K562 (cell line): ENCODE measurements around the gene TYMP. TPM values are rescaled to one million over a fixed set of nuclear protein-coding genes. Genes with fewer than 3 reads are reported as not detected.

Experiments used
- GTF2A2 ChIP-seq: IDR thresholded peaks from 2 replicates; pipeline ENCODE4 v1.6.1; 2016; ENCODE audit warnings: mild to moderate bottlenecking, missing genetic modification characterization, missing compliant biosample characterization
- HNRNPK ChIP-seq: fragments of 200-400 bp; formaldehyde crosslinking; IDR thresholded peaks from one replicate; pipeline ENCODE4 v1.6.1; 2018; ENCODE audit warnings: mild to moderate bottlenecking, low read depth, low read length; ENCODE audit not compliant: poor library complexity, severe bottlenecking
- TAL1 ChIP-seq: fragments of 450-650 bp; IDR thresholded peaks from 2 replicates; pipeline ENCODE4 v1.6.1; 2016; ENCODE audit warnings: mild to moderate bottlenecking
- THRB ChIP-seq: fragments of 450-650 bp; formaldehyde crosslinking; conservative IDR thresholded peaks from 2 replicates; pipeline ENCODE4 v1.4.0; 2022; ENCODE audit warnings: mild to moderate bottlenecking, missing genetic modification characterization
- polyA plus RNA-seq, 8 experiments: library from polyadenylated mRNA; depleted of rRNA in 4 of 8; stranded (reverse) in 5 of 8; unstranded in 3 of 8; fragments of >200 nt; fragmentation: Nextera tagmentation in 2 of 8; fragmentation: Illumina TruSeq in 1 of 8; extraction: Ambion mirVana in 2 of 8; extraction: Trizol in 1 of 8; gene quantifications; 2 replicates each; pipeline versions ENCODE4 v1.2.1 to v1.2.3, GENCODE V29; 2011 to 2014; ENCODE audit warnings: inconsistent platforms in 1 of 8, missing spikeins in 1 of 8
- total RNA-seq, 7 experiments: library from RNA; depleted of rRNA in 6 of 7; stranded (reverse); fragments of >200 nt in 6 of 7; fragmentation: Illumina TruSeq in 2 of 7; extraction: Trizol in 2 of 7; gene quantifications; 2 replicates each; pipeline versions ENCODE4 v1.2.1 to v1.2.3, GENCODE V29; 2011 to 2021; ENCODE audit warnings: low replicate concordance in 1 of 7

Gene TYMP
- total and polyA plus RNA-seq, 9 of the 15 experiments (the other 6 are each of a cell fraction or from before 2014, with no cell fraction given): 0.03 to 4.0 (median 2.4) TPM; not detected in 4

- TF ChIP-seq GTF2A2 (no peak), TAL1 (no peak), THRB (CRISPR knock-in tag) (no peak), HNRNPK (no peak)
Observed at GRCh38 chr22:50476868-50477267, 52.9 kb downstream of the TYMP start (continued).

Other genes with a start within 250 kb of the TYMP start
Only the 7 nearest of the 17 such genes appear.
- not detected in 2 replicates for gene MIOX, start 43.2 kb downstream of the TYMP start, total RNA-seq (2014; rRNA removed)
- gene MIOX, start 43.2 kb downstream of the TYMP start, total RNA-seq (2014; rRNA removed; fragmentation: Illumina TruSeq; extraction: Trizol): not detected in 2 replicates
- not detected in 2 replicates for gene MIOX, start 43.2 kb downstream of the TYMP start, total RNA-seq (2015; rRNA removed; fragmentation: Illumina TruSeq; extraction: Trizol)
- not detected in 2 replicates for gene MIOX, start 43.2 kb downstream of the TYMP start, total RNA-seq (2021)
- gene MIOX, start 43.2 kb downstream of the TYMP start, polyA plus RNA-seq (2011; rRNA removed): 0.08 TPM in 2 replicates
- not detected in 2 replicates for gene MIOX, start 43.2 kb downstream of the TYMP start, polyA plus RNA-seq (2014; fragmentation: Illumina TruSeq; extraction: Trizol)
- gene MIOX, start 43.2 kb downstream of the TYMP start, polyA plus RNA-seq (2014; fragmentation: Nextera tagmentation; extraction: Ambion mirVana): not detected
- gene MIOX, start 43.2 kb downstream of the TYMP start, polyA plus RNA-seq (2014; rRNA removed): not detected in 2 replicates
- 18.1 and 26.0 TPM in 2 replicates for gene LMF2, start 22.3 kb downstream of the TYMP start, total RNA-seq (2014; rRNA removed)
- 0.67 and 1.2 TPM in 2 replicates for gene LMF2, start 22.3 kb downstream of the TYMP start, total RNA-seq (2014; rRNA removed; fragmentation: Illumina TruSeq; extraction: Trizol)
- 7.5 and 7.6 TPM in 2 replicates for gene LMF2, start 22.3 kb downstream of the TYMP start, total RNA-seq (2015; rRNA removed; fragmentation: Illumina TruSeq; extraction: Trizol)
- 35.8 and 37.1 TPM in 2 replicates for gene LMF2, start 22.3 kb downstream of the TYMP start, total RNA-seq (2021)
- gene LMF2, start 22.3 kb downstream of the TYMP start, polyA plus RNA-seq (2011; rRNA removed): 8.8 and 19.2 TPM in 2 replicates
- gene LMF2, start 22.3 kb downstream of the TYMP start, polyA plus RNA-seq (2014; fragmentation: Illumina TruSeq; extraction: Trizol): 3.2 and 13.6 TPM in 2 replicates
- under 1 TPM; 0.08 to 0.39 TPM for gene LMF2, start 22.3 kb downstream of the TYMP start, polyA plus RNA-seq (2014; fragmentation: Nextera tagmentation; extraction: Ambion mirVana)
- gene LMF2, start 22.3 kb downstream of the TYMP start, polyA plus RNA-seq (2014; rRNA removed): 31.7 and 32.7 TPM in 2 replicates
- gene NCAPH2, start 21.8 kb downstream of the TYMP start, total RNA-seq (2014; rRNA removed): 72.3 and 79.2 TPM in 2 replicates
- gene NCAPH2, start 21.8 kb downstream of the TYMP start, total RNA-seq (2014; rRNA removed; fragmentation: Illumina TruSeq; extraction: Trizol): 20.2 and 24.3 TPM in 2 replicates
- 40.5 and 42.9 TPM in 2 replicates for gene NCAPH2, start 21.8 kb downstream of the TYMP start, total RNA-seq (2015; rRNA removed; fragmentation: Illumina TruSeq; extraction: Trizol)
- 83.2 and 88.6 TPM in 2 replicates for gene NCAPH2, start 21.8 kb downstream of the TYMP start, total RNA-seq (2021)
- 31.2 and 43.9 TPM in 2 replicates for gene NCAPH2, start 21.8 kb downstream of the TYMP start, polyA plus RNA-seq (2011; rRNA removed)
- gene NCAPH2, start 21.8 kb downstream of the TYMP start, polyA plus RNA-seq (2014; fragmentation: Illumina TruSeq; extraction: Trizol): 32.4 and 44.0 TPM in 2 replicates
- gene NCAPH2, start 21.8 kb downstream of the TYMP start, polyA plus RNA-seq (2014; fragmentation: Nextera tagmentation; extraction: Ambion mirVana): 10 to 100 TPM in 1 of 2 experiments, 1 to 10 TPM in 1; 3.6 to 10.0 TPM
- 63.3 and 67.1 TPM in 2 replicates for gene NCAPH2, start 21.8 kb downstream of the TYMP start, polyA plus RNA-seq (2014; rRNA removed)
- gene SCO2, start 4.4 kb downstream of the TYMP start, total RNA-seq (2014; rRNA removed): 2.2 and 2.6 TPM in 2 replicates
- not detected in 2 replicates for gene SCO2, start 4.4 kb downstream of the TYMP start, total RNA-seq (2014; rRNA removed; fragmentation: Illumina TruSeq; extraction: Trizol)
- gene SCO2, start 4.4 kb downstream of the TYMP start, total RNA-seq (2015; rRNA removed; fragmentation: Illumina TruSeq; extraction: Trizol): 0.26 and 0.69 TPM in 2 replicates
- 4.0 and 8.9 TPM in 2 replicates for gene SCO2, start 4.4 kb downstream of the TYMP start, total RNA-seq (2021)
- gene SCO2, start 4.4 kb downstream of the TYMP start, polyA plus RNA-seq (2011; rRNA removed): 1.1 and 2.2 TPM in 2 replicates
- gene SCO2, start 4.4 kb downstream of the TYMP start, polyA plus RNA-seq (2014; fragmentation: Illumina TruSeq; extraction: Trizol): 0.34 TPM in 1 of 2 replicates, not detected in the other
- gene SCO2, start 4.4 kb downstream of the TYMP start, polyA plus RNA-seq (2014; fragmentation: Nextera tagmentation; extraction: Ambion mirVana): not detected
- gene SCO2, start 4.4 kb downstream of the TYMP start, polyA plus RNA-seq (2014; rRNA removed): 1.0 and 2.2 TPM in 2 replicates
- gene KLHDC7B, start 15.9 kb upstream of the TYMP start, total RNA-seq (2014; rRNA removed): 0.05 and 0.08 TPM in 2 replicates
- not detected in 2 replicates for gene KLHDC7B, start 15.9 kb upstream of the TYMP start, total RNA-seq (2014; rRNA removed; fragmentation: Illumina TruSeq; extraction: Trizol)
- 0.04 TPM in 2 replicates for gene KLHDC7B, start 15.9 kb upstream of the TYMP start, total RNA-seq (2015; rRNA removed; fragmentation: Illumina TruSeq; extraction: Trizol)
- 0.22 TPM in 2 replicates for gene KLHDC7B, start 15.9 kb upstream of the TYMP start, total RNA-seq (2021)
- gene KLHDC7B, start 15.9 kb upstream of the TYMP start, polyA plus RNA-seq (2011; rRNA removed): 0.09 TPM in 1 of 2 replicates, not detected in the other
- gene KLHDC7B, start 15.9 kb upstream of the TYMP start, polyA plus RNA-seq (2014; fragmentation: Illumina TruSeq; extraction: Trizol): 0.04 and 0.22 TPM in 2 replicates
- not detected for gene KLHDC7B, start 15.9 kb upstream of the TYMP start, polyA plus RNA-seq (2014; fragmentation: Nextera tagmentation; extraction: Ambion mirVana)
- 0.07 and 0.15 TPM in 2 replicates for gene KLHDC7B, start 15.9 kb upstream of the TYMP start, polyA plus RNA-seq (2014; rRNA removed)
- gene SYCE3, start 32.9 kb upstream of the TYMP start, total RNA-seq (2014; rRNA removed): not detected in 2 replicates
- not detected in 2 replicates for gene SYCE3, start 32.9 kb upstream of the TYMP start, total RNA-seq (2014; rRNA removed; fragmentation: Illumina TruSeq; extraction: Trizol)
- not detected in 2 replicates for gene SYCE3, start 32.9 kb upstream of the TYMP start, total RNA-seq (2015; rRNA removed; fragmentation: Illumina TruSeq; extraction: Trizol)
- not detected in 2 replicates for gene SYCE3, start 32.9 kb upstream of the TYMP start, total RNA-seq (2021)
- gene SYCE3, start 32.9 kb upstream of the TYMP start, polyA plus RNA-seq (2011; rRNA removed): not detected in 2 replicates
- not detected in 2 replicates for gene SYCE3, start 32.9 kb upstream of the TYMP start, polyA plus RNA-seq (2014; fragmentation: Illumina TruSeq; extraction: Trizol)
- gene SYCE3, start 32.9 kb upstream of the TYMP start, polyA plus RNA-seq (2014; fragmentation: Nextera tagmentation; extraction: Ambion mirVana): under 1 TPM in 1 of 2 experiments, not detected in 1; 0.56 TPM
- not detected in 2 replicates for gene SYCE3, start 32.9 kb upstream of the TYMP start, polyA plus RNA-seq (2014; rRNA removed)
- gene CPT1B, start 48.4 kb upstream of the TYMP start, total RNA-seq (2014; rRNA removed): 1.6 and 1.9 TPM in 2 replicates
- 0.61 and 1.8 TPM in 2 replicates for gene CPT1B, start 48.4 kb upstream of the TYMP start, total RNA-seq (2014; rRNA removed; fragmentation: Illumina TruSeq; extraction: Trizol)
- 2.3 and 3.0 TPM in 2 replicates for gene CPT1B, start 48.4 kb upstream of the TYMP start, total RNA-seq (2015; rRNA removed; fragmentation: Illumina TruSeq; extraction: Trizol)
- 3.8 and 4.0 TPM in 2 replicates for gene CPT1B, start 48.4 kb upstream of the TYMP start, total RNA-seq (2021)
- gene CPT1B, start 48.4 kb upstream of the TYMP start, polyA plus RNA-seq (2011; rRNA removed): 3.7 and 7.3 TPM in 2 replicates
- gene CPT1B, start 48.4 kb upstream of the TYMP start, polyA plus RNA-seq (2014; fragmentation: Illumina TruSeq; extraction: Trizol): 2.0 and 2.6 TPM in 2 replicates
- gene CPT1B, start 48.4 kb upstream of the TYMP start, polyA plus RNA-seq (2014; fragmentation: Nextera tagmentation; extraction: Ambion mirVana): under 1 TPM; 0.35 to 0.59 TPM
- 6.1 and 6.2 TPM in 2 replicates for gene CPT1B, start 48.4 kb upstream of the TYMP start, polyA plus RNA-seq (2014; rRNA removed)